HepG2 (cell line): ENCODE results near the gene TM9SF2. TPM values are rescaled to one million over a fixed set of nuclear protein-coding genes. Genes with fewer than 3 reads are reported as not detected.

ENCODE experiments used
- CBX5 ChIP-seq: sonication (generic); formaldehyde crosslinking; IDR thresholded peaks from 2 replicates; pipeline ENCODE4 v1.4.0; 2020; ENCODE audit warnings: missing genetic modification reagents, borderline replicate concordance
- CC2D1A ChIP-seq: sonication (generic); formaldehyde crosslinking; IDR thresholded peaks from 2 replicates; pipeline ENCODE4 v1.8.1; 2023; ENCODE audit warnings: mild to moderate bottlenecking, missing genetic modification reagents
- FOXJ3 ChIP-seq: sonication (generic); formaldehyde crosslinking; IDR thresholded peaks from 2 replicates; pipeline ENCODE4 v1.4.0; 2020; ENCODE audit warnings: missing genetic modification reagents, mild to moderate bottlenecking, borderline replicate concordance
- NFYB ChIP-seq: sonication (generic); formaldehyde crosslinking; IDR thresholded peaks from 2 replicates; pipeline ENCODE4 v1.4.0; 2020; ENCODE audit warnings: missing genetic modification reagents
- PHF8 ChIP-seq: sonication (generic); formaldehyde crosslinking; IDR thresholded peaks from 2 replicates; pipeline ENCODE4 v1.5.0; 2020; ENCODE audit warnings: missing genetic modification reagents
- RFX1 ChIP-seq: fragments of 450-650 bp; IDR thresholded peaks from 2 replicates; pipeline ENCODE4 v1.6.1; 2017
- TFDP1 ChIP-seq: IDR thresholded peaks from 2 replicates; pipeline ENCODE4 v1.6.1; 2016; ENCODE audit warnings: missing compliant biosample characterization, missing genetic modification reagents, borderline replicate concordance
- ZNF275 ChIP-seq: sonication (generic); formaldehyde crosslinking; IDR thresholded peaks from 2 replicates; pipeline ENCODE4 v1.8.0; 2022; ENCODE audit warnings: missing genetic modification reagents, mild to moderate bottlenecking, inconsistent platforms, borderline replicate concordance
- ZNF460 ChIP-seq: sonication (generic); formaldehyde crosslinking; IDR thresholded peaks from 2 replicates; pipeline ENCODE4 v1.5.1; 2020; ENCODE audit warnings: missing genetic modification reagents, mild to moderate bottlenecking, borderline replicate concordance
- ZNF552 ChIP-seq: sonication (generic); formaldehyde crosslinking; IDR thresholded peaks from 2 replicates; pipeline ENCODE4 v1.9.0; 2022; ENCODE audit warnings: missing genetic modification reagents, mild to moderate bottlenecking, borderline replicate concordance
- ZNF609 ChIP-seq: sonication (generic); formaldehyde crosslinking; IDR thresholded peaks from 2 replicates; pipeline ENCODE4 v1.4.0; 2020; ENCODE audit warnings: mild to moderate bottlenecking, missing genetic modification reagents, borderline replicate concordance
- polyA plus RNA-seq, 8 experiments: library from polyadenylated mRNA; depleted of rRNA in 3 of 8; stranded (reverse) in 7 of 8; unstranded in 1 of 8; fragments of >200 nt; fragmentation: Illumina TruSeq in 4 of 8; extraction: Trizol in 4 of 8; gene quantifications; 2 replicates each; pipeline versions ENCODE4 v1.2.1 to v1.2.3, GENCODE V29; 2011 to 2016; ENCODE audit warnings: low read depth in 4 of 8, missing spikeins in 1 of 8, mixed read lengths in 1 of 8; ENCODE audit not compliant: insufficient read depth in 1 of 8
- total RNA-seq, 5 experiments: library from RNA; depleted of rRNA; stranded (reverse); fragments of >200 nt; fragmentation: Illumina TruSeq; extraction: Trizol; gene quantifications; 2 replicates each; pipeline ENCODE4 v1.2.3, GENCODE V29; 2016; ENCODE audit warnings: low read depth in 1 of 5
- TF ChIP-seq, protein P1 (sequence below): sonication (generic); formaldehyde crosslinking; IDR thresholded peaks from 2 replicates; pipeline ENCODE4 v1.4.0; 2020; ENCODE audit warnings: low read depth, mild to moderate bottlenecking, missing genetic modification reagents
- TF ChIP-seq, protein P2 (sequence below): sonication (generic); formaldehyde crosslinking; IDR thresholded peaks from 2 replicates; pipeline ENCODE4 v1.4.0; 2020; ENCODE audit warnings: missing genetic modification reagents; ENCODE audit errors: not compliant biosample characterization
- TF ChIP-seq, protein P3 (sequence below): sonication (generic); formaldehyde crosslinking; IDR thresholded peaks from 2 replicates; pipeline ENCODE4 v1.8.1; 2023; ENCODE audit warnings: mild to moderate bottlenecking, missing genetic modification reagents
- TF ChIP-seq, protein P4 (sequence below): sonication (generic); formaldehyde crosslinking; IDR thresholded peaks from 2 replicates; pipeline ENCODE4 v1.4.0; 2020; ENCODE audit warnings: missing genetic modification reagents, mild to moderate bottlenecking, borderline replicate concordance

TM9SF2 gene
- total and polyA plus RNA-seq, 2 of the 13 experiments (the other 11 are each of a cell fraction or from before 2014, with no cell fraction given), result 94.1 to 123 TPM

GRCh38 chr13:99606324-99607066 lies 105.2 kb downstream of the TM9SF2 start, which contains the start of gene CLYBL (continued):
- TF ChIP-seq, protein P1, sequence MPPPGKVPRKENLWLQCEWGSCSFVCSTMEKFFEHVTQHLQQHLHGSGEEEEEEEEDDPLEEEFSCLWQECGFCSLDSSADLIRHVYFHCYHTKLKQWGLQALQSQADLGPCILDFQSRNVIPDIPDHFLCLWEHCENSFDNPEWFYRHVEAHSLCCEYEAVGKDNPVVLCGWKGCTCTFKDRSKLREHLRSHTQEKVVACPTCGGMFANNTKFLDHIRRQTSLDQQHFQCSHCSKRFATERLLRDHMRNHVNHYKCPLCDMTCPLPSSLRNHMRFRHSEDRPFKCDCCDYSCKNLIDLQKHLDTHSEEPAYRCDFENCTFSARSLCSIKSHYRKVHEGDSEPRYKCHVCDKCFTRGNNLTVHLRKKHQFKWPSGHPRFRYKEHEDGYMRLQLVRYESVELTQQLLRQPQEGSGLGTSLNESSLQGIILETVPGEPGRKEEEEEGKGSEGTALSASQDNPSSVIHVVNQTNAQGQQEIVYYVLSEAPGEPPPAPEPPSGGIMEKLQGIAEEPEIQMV (CRISPR knock-in tag), result no peak
- no peak for TF ChIP-seq RFX1
- TF ChIP-seq FOXJ3, result no peak
- TF ChIP-seq ZNF460 (CRISPR knock-in tag), result no peak
- TF ChIP-seq, protein P2, sequence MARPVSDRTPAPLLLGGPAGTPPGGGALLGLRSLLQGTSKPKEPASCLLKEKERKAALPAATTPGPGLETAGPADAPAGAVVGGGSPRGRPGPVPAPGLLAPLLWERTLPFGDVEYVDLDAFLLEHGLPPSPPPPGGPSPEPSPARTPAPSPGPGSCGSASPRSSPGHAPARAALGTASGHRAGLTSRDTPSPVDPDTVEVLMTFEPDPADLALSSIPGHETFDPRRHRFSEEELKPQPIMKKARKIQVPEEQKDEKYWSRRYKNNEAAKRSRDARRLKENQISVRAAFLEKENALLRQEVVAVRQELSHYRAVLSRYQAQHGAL, result no peak
- TF ChIP-seq TFDP1 (CRISPR knock-in tag), result no peak
- no peak for TF ChIP-seq NFYB
- 0 out of 2 replicates have a peak, but pooled peaks have one; percentile 60 for TF ChIP-seq CC2D1A (CRISPR knock-in tag)
- TF ChIP-seq ZNF552 (CRISPR knock-in tag), result no peak
- peak; percentile 44 for TF ChIP-seq ZNF609
- TF ChIP-seq, protein P3, sequence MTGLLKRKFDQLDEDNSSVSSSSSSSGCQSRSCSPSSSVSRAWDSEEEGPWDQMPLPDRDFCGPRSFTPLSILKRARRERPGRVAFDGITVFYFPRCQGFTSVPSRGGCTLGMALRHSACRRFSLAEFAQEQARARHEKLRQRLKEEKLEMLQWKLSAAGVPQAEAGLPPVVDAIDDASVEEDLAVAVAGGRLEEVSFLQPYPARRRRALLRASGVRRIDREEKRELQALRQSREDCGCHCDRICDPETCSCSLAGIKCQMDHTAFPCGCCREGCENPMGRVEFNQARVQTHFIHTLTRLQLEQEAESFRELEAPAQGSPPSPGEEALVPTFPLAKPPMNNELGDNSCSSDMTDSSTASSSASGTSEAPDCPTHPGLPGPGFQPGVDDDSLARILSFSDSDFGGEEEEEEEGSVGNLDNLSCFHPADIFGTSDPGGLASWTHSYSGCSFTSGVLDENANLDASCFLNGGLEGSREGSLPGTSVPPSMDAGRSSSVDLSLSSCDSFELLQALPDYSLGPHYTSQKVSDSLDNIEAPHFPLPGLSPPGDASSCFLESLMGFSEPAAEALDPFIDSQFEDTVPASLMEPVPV (CRISPR knock-in tag), result no peak; the same call in 1 of the 2 replicates
- TF ChIP-seq CBX5 (CRISPR knock-in tag), result no peak
- TF ChIP-seq PHF8, result peak; percentile 85
- TF ChIP-seq, protein P4, sequence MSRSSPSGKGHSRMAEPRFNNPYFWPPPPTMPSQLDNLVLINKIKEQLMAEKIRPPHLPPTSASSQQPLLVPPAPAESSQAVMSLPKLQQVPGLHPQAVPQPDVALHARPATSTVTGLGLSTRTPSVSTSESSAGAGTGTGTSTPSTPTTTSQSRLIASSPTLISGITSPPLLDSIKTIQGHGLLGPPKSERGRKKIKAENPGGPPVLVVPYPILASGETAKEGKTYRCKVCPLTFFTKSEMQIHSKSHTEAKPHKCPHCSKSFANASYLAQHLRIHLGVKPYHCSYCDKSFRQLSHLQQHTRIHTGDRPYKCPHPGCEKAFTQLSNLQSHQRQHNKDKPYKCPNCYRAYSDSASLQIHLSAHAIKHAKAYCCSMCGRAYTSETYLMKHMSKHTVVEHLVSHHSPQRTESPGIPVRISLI (CRISPR knock-in tag), result 0 out of 2 replicates have a peak, but pooled peaks have one; percentile 17
- no peak for TF ChIP-seq ZNF275 (CRISPR knock-in tag)
